K562 (cell line): ENCODE data around the gene PRTFDC1. TPM values are rescaled to one million over a fixed set of nuclear protein-coding genes. Genes with fewer than 3 reads are reported as not detected.

Experiments
- ATAC-seq: fragments of 200-7000 bp; cut with Tn5 transposase; 3 replicates; pipeline ENCODE4 v1.9.1; 2020; ENCODE audit warnings: moderate library complexity
- BruUV-seq: library from RNA; stranded (reverse); fragments of 400-500 nt; replicated peaks from 2 replicates; lab custom pipeline; 2021; lab: Mats Ljungman, UMichigan
- CTCF ChIA-PET: fragments of 300-600 bp; formaldehyde crosslinking; extraction: SDS; loops from one replicate; lab custom pipeline; 2021; ENCODE audit warnings: low intra/inter-chr PET ratio; lab: Yijun Ruan, JAX
- POLR2A ChIA-PET: fragments of 300-600, 350-650 bp; sonication (Branson Sonifier 250); formaldehyde crosslinking; extraction: SDS; loops from one replicate; lab custom pipeline; 2021; ENCODE audit warnings: antibody characterized with exemption, inconsistent platforms; lab: Yijun Ruan, JAX
- DNase-seq, 4 experiments: peaks; one replicate each; pipeline versions ENCODE4 v3.0.0 to v3.0.0-alpha.2; 2011 to 2018; ENCODE audit warnings: low spot score in 3 of 4, mixed read lengths in 3 of 4; ENCODE audit errors: extremely low read depth in 1 of 4
- FAIRE-seq: peaks from 2 replicates; lab custom pipeline; 2011; peaks lifted over from hg19 to GRCh38; lab: Jason Lieb, UNC
- H2AFZ ChIP-seq: 2 replicates; pipeline ENCODE4 v1.6.0; 2011; ENCODE audit warnings: low read depth, low read length, control low read depth, inconsistent platforms
- H3K27ac ChIP-seq: fragments of 200-600 bp; 3 replicates; pipeline ENCODE4 v1.8.0; 2011; ENCODE audit warnings: low read depth, mild to moderate bottlenecking, control low read depth, inconsistent platforms, low read length, moderate library complexity, mixed read lengths; ENCODE audit errors: extremely low read depth
- H3K27me3 ChIP-seq, 2 experiments: fragments of 300-600 bp in 1 of 2; 2 replicates in 1 of 2; 3 replicates in 1 of 2; pipeline versions ENCODE4 v1.6.0 to v1.8.0; 2011; ENCODE audit warnings: inconsistent platforms in 2 of 2, low read length in 2 of 2, mild to moderate bottlenecking in 1 of 2, mixed read lengths in 1 of 2, moderate library complexity in 1 of 2; ENCODE audit not compliant: control insufficient read depth in 2 of 2, insufficient read depth in 2 of 2
- H3K36me3 ChIP-seq: fragments of 300-600 bp; 3 replicates; pipeline ENCODE4 v1.8.0; 2011; ENCODE audit warnings: mild to moderate bottlenecking, low read length, inconsistent platforms; ENCODE audit not compliant: control insufficient read depth, insufficient read depth
- H3K4me1 ChIP-seq, 2 experiments: fragments of 200-600 bp in 1 of 2; replicated peaks in 1 of 2; 2 replicates in 1 of 2; 3 replicates in 1 of 2; pipeline versions ENCODE4 v1.5.1 to v1.8.0; 2011; ENCODE audit warnings: inconsistent platforms in 2 of 2, low read length in 2 of 2, mild to moderate bottlenecking in 1 of 2, mixed read lengths in 1 of 2, moderate library complexity in 1 of 2; ENCODE audit not compliant: control insufficient read depth in 2 of 2, insufficient read depth in 2 of 2
- H3K4me2 ChIP-seq: 2 replicates; pipeline ENCODE4 v1.6.1; 2011; ENCODE audit warnings: low read length, control low read depth, inconsistent platforms, mixed read lengths; ENCODE audit not compliant: insufficient read depth
- H3K4me3 ChIP-seq: fragments of 200-600 bp; sonication (generic), shearing (Covaris generic); 2 replicates; pipeline ENCODE4 v1.5.1; 2016; ENCODE audit warnings: control low read depth, inconsistent platforms
- H3K79me2 ChIP-seq: fragments of 200-600 bp; 3 replicates; pipeline ENCODE4 v1.8.0; 2011; ENCODE audit warnings: low read length, inconsistent platforms; ENCODE audit not compliant: control insufficient read depth, insufficient read depth
- H3K9ac ChIP-seq, 2 experiments: 2 replicates each; pipeline versions ENCODE4 v1.6.0 to v1.6.1; 2011; ENCODE audit warnings: low read depth in 2 of 2, low read length in 2 of 2, control low read depth in 1 of 2, inconsistent platforms in 1 of 2, mild to moderate bottlenecking in 1 of 2, mixed read lengths in 1 of 2; ENCODE audit not compliant: insufficient read depth in 1 of 2
- H3K9me1 ChIP-seq: one replicate; pipeline ENCODE4 v1.6.0; 2011; ENCODE audit warnings: inconsistent platforms, mild to moderate bottlenecking, low read length, moderate library complexity; ENCODE audit not compliant: control insufficient read depth, insufficient read depth
- H3K9me3 ChIP-seq: replicated peaks from 2 replicates; pipeline ENCODE4 v1.5.1; 2011; ENCODE audit warnings: low read depth, low read length, inconsistent platforms; ENCODE audit not compliant: control insufficient read depth, insufficient read depth
- H4K20me1 ChIP-seq: replicated peaks from 2 replicates; pipeline ENCODE4 v1.6.1; 2011; ENCODE audit warnings: low read length, inconsistent platforms, mixed read lengths; ENCODE audit not compliant: control insufficient read depth, insufficient read depth
- GABPB2 ChIP-seq: fragments of 250-450 bp; sonication (Bioruptor Pico); conservative IDR thresholded peaks from 2 replicates; pipeline ENCODE4 v1.5.1; 2021; ENCODE audit warnings: mild to moderate bottlenecking
- MEIS2 ChIP-seq: fragments of 450-650 bp; IDR thresholded peaks from 2 replicates; pipeline ENCODE4 v1.6.1; 2014; ENCODE audit warnings: mild to moderate bottlenecking; ENCODE audit not compliant: partially characterized antibody
- PBX2 ChIP-seq, 2 experiments: IDR thresholded peaks in 1 of 2; conservative IDR thresholded peaks in 1 of 2; 2 replicates each; pipeline ENCODE4 v1.6.1; 2016; ENCODE audit warnings: low read depth in 2 of 2, mild to moderate bottlenecking in 1 of 2, missing compliant biosample characterization in 1 of 2, missing genetic modification characterization in 1 of 2, moderate library complexity in 1 of 2
- WGBS: fragments of 100-300 bp; shearing (Covaris generic); methylation state at CpG from one replicate; pipeline ENCODE4 v1.1.6; 2016; ENCODE audit warnings: low coverage, mixed read lengths; ENCODE audit not compliant: insufficient coverage; ENCODE audit errors: missing lambda C conversion rate; 5-methylcytosine and 5-hydroxymethylcytosine counted together
- in situ Hi-C: fragments of 300-500 bp; cut with MboI; formaldehyde crosslinking; loops from 4 replicates; pipeline ENCODE4 v1.15.0; 2018; ENCODE audit warnings: inconsistent platforms, mixed read lengths
- intact Hi-C: fragments of 100-400 bp; cut with micrococcal nuclease; formaldehyde crosslinking; loops from 2 replicates; pipeline ENCODE4 v1.14.2; 2022
- polyA plus RNA-seq, 8 experiments: library from polyadenylated mRNA; depleted of rRNA in 4 of 8; stranded (reverse) in 5 of 8; unstranded in 3 of 8; fragments of >200 nt; fragmentation: Nextera tagmentation in 2 of 8; fragmentation: Illumina TruSeq in 1 of 8; extraction: Ambion mirVana in 2 of 8; extraction: Trizol in 1 of 8; gene quantifications; 2 replicates each; pipeline versions ENCODE4 v1.2.1 to v1.2.3, GENCODE V29; 2011 to 2014; ENCODE audit warnings: inconsistent platforms in 1 of 8, missing spikeins in 1 of 8
- total RNA-seq, 7 experiments: library from RNA; depleted of rRNA in 6 of 7; stranded (reverse); fragments of >200 nt in 6 of 7; fragmentation: Illumina TruSeq in 2 of 7; extraction: Trizol in 2 of 7; gene quantifications; 2 replicates each; pipeline versions ENCODE4 v1.2.1 to v1.2.3, GENCODE V29; 2011 to 2021; ENCODE audit warnings: low replicate concordance in 1 of 7

PRTFDC1 gene
- total and polyA plus RNA-seq, 9 of the 15 experiments (the other 6 are each of a cell fraction or from before 2014, with no cell fraction given), result 7.0 to 27.6 (median 10.0) TPM

GRCh38 chr10:24965051-24965450 lies 12.6 kb upstream of the PRTFDC1 start:
- H3K36me3 ChIP-seq, result no peaks in the 10 kb centered on the region
- ChIA-PET CTCF (no interaction called here), POLR2A (interaction anchor here (0.6 to 0.7 kb wide), 2 partner anchors 55 to 74 kb away, joined by 3 read pairs; no protein-coding TSS in a partner anchor)
- no peak overlapping the region for H3K27ac ChIP-seq
- no peak overlapping the region for H2AFZ ChIP-seq
- FAIRE-seq, result no peak
- DNase-seq, result no peak
- no peaks in the 10 kb centered on the region for H3K27me3 ChIP-seq
- no TSS peak for BruUV-seq
- H3K4me2 ChIP-seq, result no peak overlapping the region
- peaks cover 0 to 5% of the 10 kb centered on the region in 2 experiments; a peak in 1 of 5 replicates for H3K4me1 ChIP-seq
- TF ChIP-seq GABPB2 (CRISPR knock-in tag) (no peak), MEIS2 (peak; percentile 56), PBX2 (CRISPR knock-in tag; IDR thresholded peaks at IDR 0.05; ENCODE audit: low read depth) (no peak), PBX2 (tag; conservative IDR thresholded peaks at IDR 0.05; ENCODE audit: low read depth) (peak; percentile 63)
- no peak overlapping the region for H3K9ac ChIP-seq
- WGBS, result 35% methylated on average over 3 of the region's 3 CpGs
- no peaks in the 10 kb centered on the region for H3K9me3 ChIP-seq
- intact Hi-C loops (no loop called here), in situ Hi-C loops (no loop called here)
- H3K79me2 ChIP-seq, result no peaks in the 10 kb centered on the region
- H4K20me1 ChIP-seq, result no peaks in the 10 kb centered on the region
- no peaks in the 10 kb centered on the region for H3K9me1 ChIP-seq
- ATAC-seq, result no peak
- no peak overlapping the region for H3K4me3 ChIP-seq
